Right lobe of liver (tissue), 6 donors: ENCODE results near the gene GRAMD2B. TPM values are rescaled to one million over a fixed set of nuclear protein-coding genes. Genes with fewer than 3 reads are reported as not detected.

Source experiments
- ATAC-seq, 4 donors: fragments of 200-7000 bp; cut with Tn5 transposase; one replicate each; pipeline ENCODE4 v1.9.1; 2020; ENCODE audit warnings: mild to moderate bottlenecking in 4 of 4, moderate library complexity in 4 of 4
- DNase-seq, 3 donors: peaks; one replicate each; pipeline ENCODE4 v3.0.0-alpha.2; 2020
- H3K27ac ChIP-seq, 3 donors: fragments of 200-600 bp; one replicate each; pipeline ENCODE4 v1.8.0; 2022
- H3K27me3 ChIP-seq, 2 donors: fragments of 200-600 bp; one replicate each; pipeline ENCODE4 v1.8.0; 2022
- H3K36me3 ChIP-seq, 4 donors: fragments of 200-600 bp; sonication (generic) in 1 of 4; one replicate each; pipeline versions ENCODE4 v1.5.1 to v1.8.0; 2017 to 2022; ENCODE audit warnings: control low read depth in 1 of 4
- H3K4me1 ChIP-seq, 4 donors: fragments of 200-600 bp; sonication (generic) in 1 of 4; one replicate each; pipeline versions ENCODE4 v1.5.1 to v1.8.0; 2017 to 2022; ENCODE audit warnings: control low read depth in 1 of 4
- H3K4me3 ChIP-seq, 3 donors: fragments of 200-600 bp; one replicate each; pipeline ENCODE4 v1.8.0; 2022
- H3K9me3 ChIP-seq, 4 donors: fragments of 200-600 bp; sonication (generic) in 1 of 4; one replicate each; pipeline versions ENCODE4 v1.5.1 to v1.8.0; 2017 to 2022; ENCODE audit warnings: control low read depth in 1 of 4
- POLR2A ChIP-seq: fragments of 450-650 bp; IDR thresholded peaks from one replicate; pipeline ENCODE4 v1.6.1; 2017; ENCODE audit warnings: antibody characterized with exemption, mild to moderate bottlenecking
- WGBS: methylation state at CpG from one replicate; pipeline ENCODE4 v1.1.6; 2018; ENCODE audit warnings: low coverage, low lambda C conversion rate; ENCODE audit not compliant: insufficient coverage; ENCODE audit errors: missing lambda C conversion rate; 5-methylcytosine and 5-hydroxymethylcytosine counted together
- intact Hi-C, 2 donors: fragments of 100-400 bp; cut with DNase I; formaldehyde crosslinking; loops; one replicate each; pipeline versions ENCODE4 v1.11.2 to v1.14.1; 2022
- total RNA-seq, 6 experiments: library from RNA; depleted of rRNA in 2 of 6; stranded (reverse); fragments of >200 nt in 2 of 6; fragmentation: NEBNext Ultra II Directional in 3 of 6; extraction: Animal tissue kit (Norgen Biotek cat#: 25700) in 3 of 6; gene quantifications; one replicate each; pipeline versions ENCODE4 v1.1.0 to v1.2.4, GENCODE V29; 2016 to 2023
- TF ChIP-seq, protein P1 (sequence below), 4 donors: fragments of 200-600 bp in 3 of 4; fragments of 450-650 bp in 1 of 4; IDR thresholded peaks; one replicate each; pipeline versions ENCODE4 v1.5.1 to v1.8.0; 2016 to 2022; ENCODE audit warnings: antibody characterized with exemption in 4 of 4, mild to moderate bottlenecking in 2 of 4
- donor health status: DM: no; HTN: yes; CAD: no.
- donor health status: DM: no; HTN: no; CAD: no.
- donor health status: DM: no; HTN: no; CAD: no.
- donor health status: DM: no; HTN: yes; CAD: no.
- donor health status: DM: no; HTN: yes; CAD: no.

GRAMD2B gene
- total RNA-seq, 6 experiments from 2014 or later = 9.9 to 26.4 (median 18.3) TPM

GRCh38 chr5:126416266-126416925 lies 6.8 kb upstream of the GRAMD2B start:
- DNase-seq = no peak
- TF ChIP-seq, protein P1, sequence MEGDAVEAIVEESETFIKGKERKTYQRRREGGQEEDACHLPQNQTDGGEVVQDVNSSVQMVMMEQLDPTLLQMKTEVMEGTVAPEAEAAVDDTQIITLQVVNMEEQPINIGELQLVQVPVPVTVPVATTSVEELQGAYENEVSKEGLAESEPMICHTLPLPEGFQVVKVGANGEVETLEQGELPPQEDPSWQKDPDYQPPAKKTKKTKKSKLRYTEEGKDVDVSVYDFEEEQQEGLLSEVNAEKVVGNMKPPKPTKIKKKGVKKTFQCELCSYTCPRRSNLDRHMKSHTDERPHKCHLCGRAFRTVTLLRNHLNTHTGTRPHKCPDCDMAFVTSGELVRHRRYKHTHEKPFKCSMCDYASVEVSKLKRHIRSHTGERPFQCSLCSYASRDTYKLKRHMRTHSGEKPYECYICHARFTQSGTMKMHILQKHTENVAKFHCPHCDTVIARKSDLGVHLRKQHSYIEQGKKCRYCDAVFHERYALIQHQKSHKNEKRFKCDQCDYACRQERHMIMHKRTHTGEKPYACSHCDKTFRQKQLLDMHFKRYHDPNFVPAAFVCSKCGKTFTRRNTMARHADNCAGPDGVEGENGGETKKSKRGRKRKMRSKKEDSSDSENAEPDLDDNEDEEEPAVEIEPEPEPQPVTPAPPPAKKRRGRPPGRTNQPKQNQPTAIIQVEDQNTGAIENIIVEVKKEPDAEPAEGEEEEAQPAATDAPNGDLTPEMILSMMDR (IDR thresholded peaks at IDR 0.05) = no peak
- no peak for TF ChIP-seq POLR2A
- ATAC-seq = no peak
- H3K27ac ChIP-seq = peak overlapping the region in 1 of 3 donors; percentile 3
- H3K36me3 ChIP-seq = no peaks in the 10 kb centered on the region
- H3K4me1 ChIP-seq = peaks cover 0 to 11% (median 0%) of the 10 kb centered on the region in 4 donors
- intact Hi-C loops = no loop called here
- H3K4me3 ChIP-seq = no peak overlapping the region
- H3K9me3 ChIP-seq = no peaks in the 10 kb centered on the region
- no peaks in the 10 kb centered on the region for H3K27me3 ChIP-seq
- WGBS = 78% methylated on average over 4 of the region's 4 CpGs

GRCh38 chr5:126417178-126417577 lies 6.0 kb upstream of the GRAMD2B start:
- Histone ChIP-seq H3K9me3 (no peaks in the 10 kb centered on the region), H3K4me3 (no peak overlapping the region), H3K36me3 (no peaks in the 10 kb centered on the region), H3K27me3 (no peaks in the 10 kb centered on the region), H3K27ac (no peak overlapping the region), H3K4me1 (peaks cover 0 to 14% (median 0%) of the 10 kb centered on the region in 4 donors)
- WGBS = 75% methylated on average over 1 of the region's 2 CpGs
- DNase-seq (no peak), ATAC-seq (no peak)
- intact Hi-C loops = no loop called here
- TF ChIP-seq POLR2A = no peak
- TF ChIP-seq, protein P1 (IDR thresholded peaks at IDR 0.05) = no peak

GRCh38 chr5:126419102-126419501 lies 4.1 kb upstream of the GRAMD2B start:
- no peak for TF ChIP-seq POLR2A
- TF ChIP-seq, protein P1 (IDR thresholded peaks at IDR 0.05) = no peak
- no peaks in the 10 kb centered on the region for H3K36me3 ChIP-seq
- WGBS = 85% methylated on average over 5 of the region's 5 CpGs
- intact Hi-C loops = no loop called here
- ATAC-seq = no peak
- H3K9me3 ChIP-seq = no peaks in the 10 kb centered on the region
- H3K4me3 ChIP-seq = no peak overlapping the region
- H3K4me1 ChIP-seq = peaks cover 0 to 16% (median 0%) of the 10 kb centered on the region in 4 donors
- no peaks in the 10 kb centered on the region for H3K27me3 ChIP-seq
- DNase-seq = no peak
- no peak overlapping the region for H3K27ac ChIP-seq

- Histone ChIP-seq H3K4me1 (no peaks in the 10 kb centered on the region), H3K36me3 (peaks cover 0 to 6% (median 0%) of the 10 kb centered on the region in 4 donors), H3K27me3 (no peaks in the 10 kb centered on the region), H3K27ac (no peak overlapping the region), H3K9me3 (no peaks in the 10 kb centered on the region), H3K4me3 (no peak overlapping the region)
- DNase-seq (no peak), ATAC-seq (no peak)
- TF ChIP-seq POLR2A = no peak
- TF ChIP-seq, protein P1 (IDR thresholded peaks at IDR 0.05) = no peak
- WGBS = 0% methylated on average over 2 of the region's 2 CpGs
- intact Hi-C loops = no loop called here
Observed at GRCh38 chr5:126428421-126428820, 5.2 kb downstream of the GRAMD2B start.
